HL-60 (cell line): ENCODE results near the gene SLC27A5.

Source experiments
- GABPA ChIP-seq: IDR thresholded peaks from 2 replicates; pipeline ENCODE4 v1.6.1; 2012; ENCODE audit warnings: low read depth
- POLR2AphosphoS5 ChIP-seq: IDR thresholded peaks from 2 replicates; pipeline ENCODE4 v1.6.1; 2012; ENCODE audit warnings: low read depth
- REST ChIP-seq: IDR thresholded peaks from 2 replicates; pipeline ENCODE4 v1.6.1; 2012; ENCODE audit warnings: low read depth; ENCODE audit not compliant: insufficient replicate concordance
- SPI1 ChIP-seq: IDR thresholded peaks from 2 replicates; pipeline ENCODE4 v1.6.1; 2012; ENCODE audit warnings: low read depth, mild to moderate bottlenecking, borderline replicate concordance
- TF ChIP-seq, protein P1 (sequence below): IDR thresholded peaks from one replicate; pipeline ENCODE4 v1.5.1; 2011; ENCODE audit warnings: low read length, control low read depth, inconsistent platforms; ENCODE audit not compliant: insufficient read depth

DNA sequence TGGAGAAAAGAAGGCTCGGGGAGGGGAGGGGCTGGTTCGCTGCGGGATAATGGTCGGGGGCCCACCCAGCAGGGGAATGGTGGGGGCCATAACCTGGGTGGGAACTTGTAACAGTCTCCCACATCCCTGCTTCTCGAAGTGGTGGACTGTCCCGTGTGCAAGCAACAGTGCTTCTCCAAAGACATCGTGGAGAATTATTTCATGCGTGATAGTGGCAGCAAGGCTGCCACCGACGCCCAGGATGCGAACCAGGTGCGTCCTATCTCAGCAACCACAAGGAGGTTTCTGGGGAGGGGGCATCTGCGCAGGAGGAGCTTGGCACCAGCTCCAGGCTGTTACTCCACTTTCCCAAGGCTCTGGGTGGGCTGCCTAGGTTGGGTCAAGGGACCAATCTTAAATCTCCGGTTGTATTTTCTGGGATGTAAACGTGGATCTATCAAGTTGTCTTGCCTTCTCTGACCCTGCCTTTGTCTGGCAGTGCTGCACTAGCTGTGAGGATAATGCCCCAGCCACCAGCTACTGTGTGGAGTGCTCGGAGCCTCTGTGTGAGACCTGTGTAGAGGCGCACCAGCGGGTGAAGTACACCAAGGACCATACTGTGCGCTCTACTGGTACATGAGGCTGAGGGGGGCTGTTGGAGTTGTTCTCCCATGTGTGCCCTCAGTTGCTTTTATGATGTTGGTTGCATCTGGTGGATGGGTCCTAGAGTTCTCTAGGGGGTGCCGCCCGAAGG is 33.7 kb upstream of the SLC27A5 start:
- TF ChIP-seq, protein P1, sequence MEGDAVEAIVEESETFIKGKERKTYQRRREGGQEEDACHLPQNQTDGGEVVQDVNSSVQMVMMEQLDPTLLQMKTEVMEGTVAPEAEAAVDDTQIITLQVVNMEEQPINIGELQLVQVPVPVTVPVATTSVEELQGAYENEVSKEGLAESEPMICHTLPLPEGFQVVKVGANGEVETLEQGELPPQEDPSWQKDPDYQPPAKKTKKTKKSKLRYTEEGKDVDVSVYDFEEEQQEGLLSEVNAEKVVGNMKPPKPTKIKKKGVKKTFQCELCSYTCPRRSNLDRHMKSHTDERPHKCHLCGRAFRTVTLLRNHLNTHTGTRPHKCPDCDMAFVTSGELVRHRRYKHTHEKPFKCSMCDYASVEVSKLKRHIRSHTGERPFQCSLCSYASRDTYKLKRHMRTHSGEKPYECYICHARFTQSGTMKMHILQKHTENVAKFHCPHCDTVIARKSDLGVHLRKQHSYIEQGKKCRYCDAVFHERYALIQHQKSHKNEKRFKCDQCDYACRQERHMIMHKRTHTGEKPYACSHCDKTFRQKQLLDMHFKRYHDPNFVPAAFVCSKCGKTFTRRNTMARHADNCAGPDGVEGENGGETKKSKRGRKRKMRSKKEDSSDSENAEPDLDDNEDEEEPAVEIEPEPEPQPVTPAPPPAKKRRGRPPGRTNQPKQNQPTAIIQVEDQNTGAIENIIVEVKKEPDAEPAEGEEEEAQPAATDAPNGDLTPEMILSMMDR: no peak
- TF ChIP-seq POLR2AphosphoS5 (no peak), GABPA (no peak), SPI1 (no peak), REST (no peak)
